ENCODE data around the gene FGF18.

FGF18 gene

GRCh38 chr5:171474230-171474813 lies 54.9 kb downstream of the FGF18 start:
- no peak overlapping the region for H3K4me3 ChIP-seq (ENCODE audit: low read length)
- no peak for TF ChIP-seq ZNF274 (IDR thresholded peaks at IDR 0.05; ENCODE audit: low read depth, low read length)

GRCh38 chr5:171475596-171475995 lies 56.1 kb downstream of the FGF18 start:
- no peak overlapping the region for H3K4me3 ChIP-seq (ENCODE audit: low read length)
- no peak for TF ChIP-seq ZNF274 (IDR thresholded peaks at IDR 0.05; ENCODE audit: low read depth, low read length)

GRCh38 chr5:171476701-171477100 lies 57.3 kb downstream of the FGF18 start:
- H3K4me3 ChIP-seq (ENCODE audit: low read length), result no peak overlapping the region
- no peak for TF ChIP-seq ZNF274 (IDR thresholded peaks at IDR 0.05; ENCODE audit: low read depth, low read length)

GRCh38 chr5:171477101-171477500 lies 57.7 kb downstream of the FGF18 start:
- H3K4me3 ChIP-seq (ENCODE audit: low read length), result no peak overlapping the region
- no peak for TF ChIP-seq ZNF274 (IDR thresholded peaks at IDR 0.05; ENCODE audit: low read depth, low read length)

GRCh38 chr5:171477666-171478065 lies 58.2 kb downstream of the FGF18 start:
- H3K4me3 ChIP-seq (ENCODE audit: low read length), result no peak overlapping the region
- TF ChIP-seq ZNF274 (IDR thresholded peaks at IDR 0.05; ENCODE audit: low read depth, low read length), result no peak

- H3K4me3 ChIP-seq (ENCODE audit: low read length), result no peak overlapping the region
- TF ChIP-seq ZNF274 (IDR thresholded peaks at IDR 0.05; ENCODE audit: low read depth, low read length), result no peak
Observed at GRCh38 chr5:171478946-171479775, 59.7 kb downstream of the FGF18 start.

GRCh38 chr5:171479776-171480125 lies 60.3 kb downstream of the FGF18 start:
- H3K4me3 ChIP-seq (ENCODE audit: low read length), result no peak overlapping the region
- no peak for TF ChIP-seq ZNF274 (IDR thresholded peaks at IDR 0.05; ENCODE audit: low read depth, low read length)

GRCh38 chr5:171480239-171480638 lies 60.8 kb downstream of the FGF18 start:
- TF ChIP-seq ZNF274 (IDR thresholded peaks at IDR 0.05; ENCODE audit: low read depth, low read length), result no peak
- H3K4me3 ChIP-seq (ENCODE audit: low read length), result no peak overlapping the region

GRCh38 chr5:171481571-171482433 lies 62.4 kb downstream of the FGF18 start:
- H3K4me3 ChIP-seq (ENCODE audit: low read length), result no peak overlapping the region
- no peak for TF ChIP-seq ZNF274 (IDR thresholded peaks at IDR 0.05; ENCODE audit: low read depth, low read length)

- no peak overlapping the region for H3K4me3 ChIP-seq (ENCODE audit: low read length)
- no peak for TF ChIP-seq ZNF274 (IDR thresholded peaks at IDR 0.05; ENCODE audit: low read depth, low read length)
Observed at GRCh38 chr5:171482434-171482730, 62.9 kb downstream of the FGF18 start.

GRCh38 chr5:171483551-171484135 lies 64.2 kb downstream of the FGF18 start:
- H3K4me3 ChIP-seq (ENCODE audit: low read length), result no peak overlapping the region
- no peak for TF ChIP-seq ZNF274 (IDR thresholded peaks at IDR 0.05; ENCODE audit: low read depth, low read length)

- TF ChIP-seq ZNF274 (IDR thresholded peaks at IDR 0.05; ENCODE audit: low read depth, low read length), result no peak
- no peak overlapping the region for H3K4me3 ChIP-seq (ENCODE audit: low read length)
Observed at GRCh38 chr5:171484460-171484899, 65.0 kb downstream of the FGF18 start.

- no peak for TF ChIP-seq ZNF274 (IDR thresholded peaks at IDR 0.05; ENCODE audit: low read depth, low read length)
Observed at GRCh38 chr5:171485668-171486067, 66.2 kb downstream of the FGF18 start.

GRCh38 chr5:171486613-171487012 lies 67.2 kb downstream of the FGF18 start:
- no peak overlapping the region for H3K4me3 ChIP-seq (ENCODE audit: low read length)
- no peak for TF ChIP-seq ZNF274 (IDR thresholded peaks at IDR 0.05; ENCODE audit: low read depth, low read length)

More at GRCh38 chr5:171485668-171486067, 66.2 kb downstream of the FGF18 start:
- no peak overlapping the region for H3K4me3 ChIP-seq (ENCODE audit: low read length)
